ENCODE data around the gene TNIP3. TPM values are rescaled to one million over a fixed set of nuclear protein-coding genes. Genes with fewer than 3 reads are reported as not detected.

TNIP3 gene
- total and polyA plus RNA-seq, 4 donors, result 1.6 to 59.2 (median 7.2) TPM

DNA sequence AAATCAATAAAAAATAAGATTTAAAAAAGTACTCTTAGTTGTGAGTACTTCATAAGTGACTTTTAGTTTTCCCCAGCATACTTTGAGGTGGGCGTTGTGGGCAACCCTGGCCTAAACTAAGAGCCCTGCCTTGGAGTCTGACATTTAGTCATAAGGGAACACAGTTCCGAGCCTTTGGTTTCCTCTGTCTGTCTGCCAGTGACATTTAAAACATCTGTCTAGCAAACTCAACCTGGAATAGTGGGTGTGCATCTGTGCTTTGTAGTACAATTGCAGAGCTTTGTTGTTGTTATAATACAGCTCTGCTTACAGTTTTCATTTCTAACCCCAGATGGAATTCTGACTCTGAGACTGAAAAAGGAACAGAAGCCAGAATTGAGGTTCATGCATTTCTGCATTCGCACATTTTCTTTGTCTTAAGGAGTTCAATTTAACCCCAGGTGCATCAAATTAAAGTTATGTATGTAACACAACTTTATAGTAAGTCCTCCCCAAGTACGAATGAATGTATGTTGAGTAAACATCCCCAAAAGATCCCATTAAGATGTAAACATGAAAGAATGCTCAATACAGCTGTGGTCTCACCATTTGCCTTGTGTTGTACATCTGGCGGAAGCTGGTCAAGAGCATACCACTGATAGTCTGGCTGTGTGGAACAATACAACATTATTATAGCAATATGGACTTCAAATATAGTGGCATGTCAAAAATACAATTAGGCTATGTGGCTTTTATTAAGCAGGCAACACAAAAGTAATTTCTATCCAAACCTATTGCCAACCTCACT is 25.9 kb downstream of the TNIP3 start:
- H3K9me3 ChIP-seq (ENCODE audit: control insufficient read depth in 4 of 4, insufficient read depth in 3 of 4, low read length in 3 of 4), result no peaks in the 10 kb centered on the region
- no peak overlapping the region for H3K4me3 ChIP-seq
- H3K36me3 ChIP-seq (ENCODE audit: control insufficient read depth in 4 of 4, insufficient read depth in 4 of 4, low read length in 4 of 4), result no peaks in the 10 kb centered on the region
- TF ChIP-seq, protein P1, sequence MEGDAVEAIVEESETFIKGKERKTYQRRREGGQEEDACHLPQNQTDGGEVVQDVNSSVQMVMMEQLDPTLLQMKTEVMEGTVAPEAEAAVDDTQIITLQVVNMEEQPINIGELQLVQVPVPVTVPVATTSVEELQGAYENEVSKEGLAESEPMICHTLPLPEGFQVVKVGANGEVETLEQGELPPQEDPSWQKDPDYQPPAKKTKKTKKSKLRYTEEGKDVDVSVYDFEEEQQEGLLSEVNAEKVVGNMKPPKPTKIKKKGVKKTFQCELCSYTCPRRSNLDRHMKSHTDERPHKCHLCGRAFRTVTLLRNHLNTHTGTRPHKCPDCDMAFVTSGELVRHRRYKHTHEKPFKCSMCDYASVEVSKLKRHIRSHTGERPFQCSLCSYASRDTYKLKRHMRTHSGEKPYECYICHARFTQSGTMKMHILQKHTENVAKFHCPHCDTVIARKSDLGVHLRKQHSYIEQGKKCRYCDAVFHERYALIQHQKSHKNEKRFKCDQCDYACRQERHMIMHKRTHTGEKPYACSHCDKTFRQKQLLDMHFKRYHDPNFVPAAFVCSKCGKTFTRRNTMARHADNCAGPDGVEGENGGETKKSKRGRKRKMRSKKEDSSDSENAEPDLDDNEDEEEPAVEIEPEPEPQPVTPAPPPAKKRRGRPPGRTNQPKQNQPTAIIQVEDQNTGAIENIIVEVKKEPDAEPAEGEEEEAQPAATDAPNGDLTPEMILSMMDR (IDR thresholded peaks at IDR 0.05; ENCODE audit: control extremely low read depth, extremely low read depth), result no peak
- H3K9ac ChIP-seq (ENCODE audit: insufficient read depth in 1 of 2, low read length in 2 of 2), result no peak overlapping the region
- ATAC-seq (ENCODE audit: insufficient read depth, low FRiP score) (no peak), DNase-seq (no peak)
- no peak overlapping the region for H3K27ac ChIP-seq (ENCODE audit: low read depth in 1 of 2, low read length in 1 of 2)
- H3K27me3 ChIP-seq (ENCODE audit: control insufficient read depth in 3 of 3, insufficient read depth in 3 of 3, low read length in 2 of 3), result no peaks in the 10 kb centered on the region
- H3K4me1 ChIP-seq (ENCODE audit: control insufficient read depth in 5 of 5, insufficient read depth in 5 of 5, low read length in 5 of 5), result no peaks in the 10 kb centered on the region
- 92 to 94% methylated on average over 5 of the region's 5 CpGs for WGBS, 2 donors

DNA sequence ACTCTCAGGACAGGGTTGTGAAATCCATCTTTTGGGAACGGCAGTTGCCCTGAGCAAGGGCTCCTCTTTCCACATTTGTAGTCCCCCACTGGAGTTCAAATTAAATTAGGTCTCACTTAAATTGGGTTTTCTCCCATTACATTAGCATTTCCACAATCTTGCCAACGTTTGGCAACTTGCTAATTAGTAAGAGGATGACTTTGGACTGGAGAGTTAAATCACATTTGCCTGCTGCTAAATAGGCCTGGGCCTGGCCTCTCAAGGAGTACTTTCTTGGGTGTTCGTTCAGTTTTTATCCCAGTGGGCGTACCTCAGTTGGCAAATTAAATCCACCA is 33.8 kb downstream of the TNIP3 start:
- Histone ChIP-seq H3K9ac (ENCODE audit: insufficient read depth in 1 of 2, low read length in 2 of 2) (no peak overlapping the region), H3K9me3 (ENCODE audit: control insufficient read depth in 4 of 4, insufficient read depth in 3 of 4, low read length in 3 of 4) (no peaks in the 10 kb centered on the region), H3K36me3 (ENCODE audit: control insufficient read depth in 4 of 4, insufficient read depth in 4 of 4, low read length in 4 of 4) (no peaks in the 10 kb centered on the region), H3K27ac (ENCODE audit: low read depth in 1 of 2, low read length in 1 of 2) (no peak overlapping the region), H3K4me3 (no peak overlapping the region), H3K27me3 (ENCODE audit: control insufficient read depth in 3 of 3, insufficient read depth in 3 of 3, low read length in 2 of 3) (no peaks in the 10 kb centered on the region), H3K4me1 (ENCODE audit: control insufficient read depth in 5 of 5, insufficient read depth in 5 of 5, low read length in 5 of 5) (no peaks in the 10 kb centered on the region)
- WGBS, 2 donors, result 76 to 86% methylated on average over 4 of the region's 4 CpGs
- TF ChIP-seq, protein P1 (IDR thresholded peaks at IDR 0.05; ENCODE audit: control extremely low read depth, extremely low read depth), result no peak
- DNase-seq, result no peak
- no peak for ATAC-seq (ENCODE audit: insufficient read depth, low FRiP score)

DNA sequence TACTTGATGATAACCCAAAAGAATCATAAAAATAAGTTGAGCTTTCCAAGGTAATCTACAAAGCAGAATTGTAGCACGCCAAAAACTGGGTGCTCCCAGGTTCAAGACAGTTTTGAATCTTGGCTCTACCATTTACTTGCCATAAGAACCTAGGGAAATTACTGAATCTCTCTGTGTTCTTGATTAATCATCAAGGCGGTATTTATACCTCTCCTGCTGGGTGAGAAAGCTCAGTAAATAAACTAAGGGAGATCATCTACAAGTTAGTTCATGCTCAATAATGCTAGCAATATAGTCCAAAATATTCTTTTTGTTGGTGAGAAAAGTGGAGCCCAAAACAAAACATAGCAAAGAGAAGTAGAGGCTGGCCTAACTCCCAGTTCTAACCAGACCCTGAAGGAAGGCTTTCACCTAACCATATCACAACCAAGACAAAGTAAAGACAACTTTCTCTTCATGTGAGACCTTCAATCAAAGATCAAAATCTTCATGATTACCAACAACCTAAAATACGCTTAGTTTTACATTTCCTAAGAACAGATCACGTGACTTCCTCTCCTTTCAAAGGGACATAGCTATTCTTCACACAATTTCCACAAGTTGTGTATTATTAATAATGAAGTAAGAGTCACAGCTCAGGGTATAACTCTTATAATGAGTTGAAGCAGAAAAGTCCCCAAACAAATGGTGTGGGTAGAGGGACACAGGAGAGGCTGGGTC is 34.4 kb downstream of the TNIP3 start:
- H3K4me3 ChIP-seq, result no peak overlapping the region
- H3K9me3 ChIP-seq (ENCODE audit: control insufficient read depth in 4 of 4, insufficient read depth in 3 of 4, low read length in 3 of 4), result no peaks in the 10 kb centered on the region
- H3K27ac ChIP-seq (ENCODE audit: low read depth in 1 of 2, low read length in 1 of 2), result no peak overlapping the region
- H3K9ac ChIP-seq (ENCODE audit: insufficient read depth in 1 of 2, low read length in 2 of 2), result no peak overlapping the region
- no peak for ATAC-seq (ENCODE audit: insufficient read depth, low FRiP score)
- DNase-seq, result no peak
- TF ChIP-seq, protein P1 (IDR thresholded peaks at IDR 0.05; ENCODE audit: control extremely low read depth, extremely low read depth), result no peak
- H3K27me3 ChIP-seq (ENCODE audit: control insufficient read depth in 3 of 3, insufficient read depth in 3 of 3, low read length in 2 of 3), result no peaks in the 10 kb centered on the region
- H3K36me3 ChIP-seq (ENCODE audit: control insufficient read depth in 4 of 4, insufficient read depth in 4 of 4, low read length in 4 of 4), result no peaks in the 10 kb centered on the region
- 85 to 94% methylated on average over 4 of the region's 4 CpGs for WGBS, 2 donors
- H3K4me1 ChIP-seq (ENCODE audit: control insufficient read depth in 5 of 5, insufficient read depth in 5 of 5, low read length in 5 of 5), result no peaks in the 10 kb centered on the region
